CMK (cell line): ENCODE results near the gene ACMSD.

Experiments used
- DNase-seq: peaks from one replicate; pipeline ENCODE4 v3.0.0-alpha.2; 2010; ENCODE audit warnings: low read depth

Gene ACMSD

DNA sequence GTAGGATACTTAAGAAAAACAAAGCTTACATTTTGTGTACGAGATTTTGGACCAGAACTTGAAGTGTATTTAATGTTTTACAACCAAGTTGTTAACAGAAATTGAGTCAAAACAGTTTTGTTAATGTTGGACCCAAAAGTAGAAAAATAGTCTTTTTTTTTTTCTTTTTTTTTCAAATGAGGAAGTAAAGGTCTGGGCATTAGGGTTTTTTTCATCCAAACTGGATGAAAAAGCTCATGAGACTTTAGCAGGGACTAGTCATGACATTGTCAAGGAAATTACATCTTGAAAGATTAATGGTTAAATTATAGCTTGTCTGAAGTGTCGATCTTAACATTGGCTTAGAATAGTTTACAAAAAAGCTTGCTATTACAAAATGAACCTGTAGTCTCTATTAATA, 112.5 kb downstream of the ACMSD start:
- no peak for DNase-seq
